22Rv1 (cell line): ENCODE results near the gene FMN1.

ENCODE experiments used
- CTCF ChIP-seq: fragments of 450-650 bp; IDR thresholded peaks from 2 replicates; pipeline ENCODE4 v1.5.1; 2017; ENCODE audit warnings: mild to moderate bottlenecking
- ZFX ChIP-seq: fragments of 450-650 bp; IDR thresholded peaks from 2 replicates; pipeline ENCODE4 v1.6.1; 2017; ENCODE audit warnings: antibody characterized with exemption, borderline replicate concordance

DNA sequence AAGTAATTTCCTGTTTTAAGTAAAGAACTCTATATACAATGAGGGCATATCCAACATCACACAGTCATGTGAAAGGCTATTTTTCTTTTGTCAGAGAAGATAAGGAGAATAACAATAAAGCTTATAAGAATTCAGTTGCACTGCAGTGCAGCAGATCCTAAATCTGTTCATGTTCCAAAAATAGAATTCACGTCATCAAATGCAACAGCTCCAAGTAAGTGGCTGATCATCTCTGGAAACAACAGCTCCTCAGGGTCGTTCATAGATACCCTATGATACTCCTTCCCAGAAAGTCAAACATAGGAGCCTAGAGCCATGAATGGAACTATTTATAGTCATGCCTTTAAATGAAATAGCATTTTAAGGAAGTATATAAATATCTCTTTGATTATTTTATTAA, 100.2 kb downstream of the FMN1 start:
- no peak for TF ChIP-seq CTCF
- TF ChIP-seq ZFX = no peak
